ENCODE measurements around the gene PRKCQ.

The PRKCQ gene

DNA sequence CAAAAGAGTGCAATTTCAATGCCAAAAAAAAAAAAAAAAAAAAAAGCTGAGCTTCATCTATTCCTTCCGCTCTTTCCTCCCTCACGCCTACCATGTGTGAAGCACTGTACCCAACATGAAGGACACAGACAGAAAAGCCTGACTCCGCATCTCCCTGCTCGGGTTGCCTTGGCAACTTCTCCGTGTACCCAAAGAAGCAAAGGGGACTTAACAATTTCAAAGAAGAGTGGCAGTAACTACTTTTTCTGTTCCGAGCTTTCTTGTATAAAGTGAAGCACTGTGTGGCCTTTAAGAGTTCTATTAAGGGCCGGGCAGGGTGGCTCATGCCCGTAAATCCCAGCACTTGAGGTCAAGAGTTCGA lies 177.7 kb downstream of the PRKCQ start:
- Histone ChIP-seq H3K27ac (ENCODE audit: poor library complexity, severe bottlenecking) (no peak overlapping the region), H3K27me3 (ENCODE audit: insufficient read depth, poor library complexity, severe bottlenecking) (no peaks in the 10 kb centered on the region), H3K36me3 (ENCODE audit: low read depth) (no peaks in the 10 kb centered on the region), H3K4me3 (ENCODE audit: severe bottlenecking) (no peak overlapping the region), H3K4me1 (ENCODE audit: insufficient read depth, poor library complexity, severe bottlenecking) (peaks cover 1% of the 10 kb centered on the region), H3K9me3 (ENCODE audit: severe bottlenecking) (no peaks in the 10 kb centered on the region)
- ATAC-seq (ENCODE audit: low read depth) (no peak), DNase-seq (ENCODE audit: low spot score) (no peak)
- no peak for TF ChIP-seq CTCF (IDR thresholded peaks at IDR 0.05; ENCODE audit: poor library complexity, severe bottlenecking)

DNA sequence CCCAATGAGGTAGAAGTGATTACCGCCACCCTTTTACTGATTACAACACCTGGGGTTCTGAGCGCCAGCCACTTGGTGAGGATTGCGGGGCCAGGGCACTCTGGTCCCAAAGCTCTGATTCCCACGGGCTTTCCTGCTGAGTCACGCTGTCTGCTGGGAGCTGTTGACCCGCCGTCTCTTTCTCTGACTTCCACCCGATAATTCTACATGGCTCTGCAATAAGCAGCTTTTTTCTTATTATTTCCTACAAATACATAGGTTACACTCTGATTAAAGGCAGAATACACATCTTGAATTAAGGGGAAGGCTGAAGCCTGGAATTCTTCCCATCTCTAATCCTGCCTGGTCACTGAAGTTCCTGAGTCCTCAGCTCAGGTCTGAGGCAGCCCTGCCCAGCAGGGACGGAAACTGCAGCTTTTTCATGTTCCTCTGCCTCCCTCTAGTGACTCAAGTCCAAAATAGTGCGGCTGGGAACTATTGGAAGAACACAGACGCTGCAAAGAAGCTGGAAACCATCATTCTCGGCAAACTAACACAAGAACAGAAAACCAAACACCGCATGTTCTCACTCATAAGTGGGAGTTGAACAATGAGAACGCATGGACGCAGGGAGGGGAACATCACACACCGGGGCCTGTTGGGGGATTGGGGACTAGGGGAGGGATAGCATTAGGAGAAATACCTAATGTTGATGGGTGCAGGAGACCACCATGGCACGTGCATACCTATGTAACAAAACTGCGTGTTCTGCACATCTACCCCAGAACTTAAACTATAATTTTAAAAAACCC lies 178.3 kb downstream of the PRKCQ start:
- peak; percentile 85 for TF ChIP-seq CTCF (IDR thresholded peaks at IDR 0.05; ENCODE audit: poor library complexity, severe bottlenecking)
- peaks cover 6% of the 10 kb centered on the region for H3K4me1 ChIP-seq (ENCODE audit: insufficient read depth, poor library complexity, severe bottlenecking)
- peak; percentile 93 for ATAC-seq (ENCODE audit: low read depth)

DNA sequence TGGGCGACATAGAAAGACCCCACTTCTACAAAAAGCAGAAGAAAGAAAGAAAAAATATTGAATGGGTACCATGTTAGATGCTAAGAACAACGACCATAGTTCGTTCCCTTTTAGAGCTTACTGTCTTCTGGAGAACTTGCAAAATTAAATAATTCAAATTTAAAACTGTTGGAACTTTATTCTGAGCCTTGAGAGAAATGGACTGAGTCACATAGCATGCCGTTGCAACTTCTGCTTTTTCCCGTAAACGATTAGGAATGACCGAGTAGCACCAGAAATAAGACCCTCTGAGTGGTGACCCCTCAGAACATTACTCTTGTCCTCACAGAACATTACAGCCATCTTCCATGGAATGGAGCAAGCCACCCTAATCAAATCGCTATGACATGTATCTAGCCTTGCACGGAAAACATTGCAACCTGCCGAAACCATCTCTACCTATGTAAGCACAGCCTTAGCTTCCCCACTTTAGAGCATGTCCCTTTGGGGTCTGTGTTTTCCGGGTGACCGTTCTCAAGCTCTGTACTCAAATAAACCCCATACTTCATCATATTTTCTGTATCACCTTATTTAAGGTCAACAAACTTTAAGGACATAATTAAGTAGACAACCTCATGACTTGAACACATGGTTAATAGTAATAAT lies 179.1 kb downstream of the PRKCQ start:
- no peak for DNase-seq (ENCODE audit: low spot score)
- Histone ChIP-seq H3K27ac (ENCODE audit: poor library complexity, severe bottlenecking) (no peak overlapping the region), H3K9me3 (ENCODE audit: severe bottlenecking) (no peaks in the 10 kb centered on the region), H3K4me3 (ENCODE audit: severe bottlenecking) (no peak overlapping the region), H3K27me3 (ENCODE audit: insufficient read depth, poor library complexity, severe bottlenecking) (no peaks in the 10 kb centered on the region), H3K36me3 (ENCODE audit: low read depth) (no peaks in the 10 kb centered on the region), H3K4me1 (ENCODE audit: insufficient read depth, poor library complexity, severe bottlenecking) (peaks cover 6% of the 10 kb centered on the region)
- ATAC-seq (ENCODE audit: low read depth) = no peak
- no peak for TF ChIP-seq CTCF (IDR thresholded peaks at IDR 0.05; ENCODE audit: poor library complexity, severe bottlenecking)

More for the DNA sequence above, 178.3 kb downstream of the PRKCQ start:
- H3K4me3 ChIP-seq (ENCODE audit: severe bottlenecking) = peak overlapping the region; percentile 29
- H3K27me3 ChIP-seq (ENCODE audit: insufficient read depth, poor library complexity, severe bottlenecking) = no peaks in the 10 kb centered on the region
- no peak overlapping the region for H3K27ac ChIP-seq (ENCODE audit: poor library complexity, severe bottlenecking)
- no peak for DNase-seq (ENCODE audit: low spot score)
- no peaks in the 10 kb centered on the region for H3K9me3 ChIP-seq (ENCODE audit: severe bottlenecking)
- no peaks in the 10 kb centered on the region for H3K36me3 ChIP-seq (ENCODE audit: low read depth)

DNA sequence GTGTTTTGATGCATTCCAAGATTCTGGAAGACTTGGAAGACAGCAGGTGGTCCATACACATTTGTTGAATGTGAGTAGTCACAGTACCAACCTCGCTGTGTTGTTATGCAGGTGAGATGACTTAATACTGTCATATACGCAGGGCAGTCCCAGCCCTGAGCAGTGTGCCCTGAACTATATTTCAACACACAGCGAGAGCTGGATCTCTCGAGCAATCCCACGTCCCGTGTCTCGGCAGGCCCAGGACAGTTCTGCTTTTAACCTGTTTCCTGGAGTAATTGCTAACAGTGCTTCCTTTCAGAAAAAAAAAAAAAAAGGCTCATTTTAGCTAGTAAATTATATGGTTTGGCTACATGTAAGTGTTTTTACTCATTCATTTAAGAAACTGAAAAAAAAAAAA lies 179.7 kb downstream of the PRKCQ start:
- no peaks in the 10 kb centered on the region for H3K9me3 ChIP-seq (ENCODE audit: severe bottlenecking)
- H3K4me1 ChIP-seq (ENCODE audit: insufficient read depth, poor library complexity, severe bottlenecking) = peaks cover 6% of the 10 kb centered on the region
- TF ChIP-seq CTCF (IDR thresholded peaks at IDR 0.05; ENCODE audit: poor library complexity, severe bottlenecking) = no peak
- H3K36me3 ChIP-seq (ENCODE audit: low read depth) = no peaks in the 10 kb centered on the region
- ATAC-seq (ENCODE audit: low read depth) (no peak), DNase-seq (ENCODE audit: low spot score) (no peak)
- no peaks in the 10 kb centered on the region for H3K27me3 ChIP-seq (ENCODE audit: insufficient read depth, poor library complexity, severe bottlenecking)
- H3K4me3 ChIP-seq (ENCODE audit: severe bottlenecking) = no peak overlapping the region
- no peak overlapping the region for H3K27ac ChIP-seq (ENCODE audit: poor library complexity, severe bottlenecking)

DNA sequence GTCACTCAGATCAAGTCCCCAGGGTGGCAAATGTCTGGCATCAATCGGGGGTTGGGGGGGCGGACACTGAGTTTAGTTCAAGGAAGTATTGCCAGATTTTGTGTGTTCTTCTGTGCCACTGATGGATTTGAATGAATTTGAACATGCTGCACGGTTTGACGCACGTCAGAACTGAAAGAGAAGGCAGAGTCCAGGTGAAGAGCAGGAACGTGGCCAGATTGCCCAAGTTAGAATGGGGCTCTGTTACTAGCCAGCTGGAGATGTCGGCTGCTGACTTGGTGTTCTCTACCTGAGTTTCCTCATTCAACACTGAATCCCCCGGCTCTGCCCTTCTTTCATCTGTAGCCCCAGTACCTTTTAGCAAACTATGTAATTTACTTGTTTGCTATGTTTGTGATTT lies 180.2 kb downstream of the PRKCQ start:
- ATAC-seq (ENCODE audit: low read depth) = no peak
- Histone ChIP-seq H3K9me3 (ENCODE audit: severe bottlenecking) (no peaks in the 10 kb centered on the region), H3K4me3 (ENCODE audit: severe bottlenecking) (no peak overlapping the region), H3K4me1 (ENCODE audit: insufficient read depth, poor library complexity, severe bottlenecking) (peaks cover 6% of the 10 kb centered on the region), H3K27ac (ENCODE audit: poor library complexity, severe bottlenecking) (no peak overlapping the region), H3K27me3 (ENCODE audit: insufficient read depth, poor library complexity, severe bottlenecking) (no peaks in the 10 kb centered on the region), H3K36me3 (ENCODE audit: low read depth) (no peaks in the 10 kb centered on the region)
- DNase-seq (ENCODE audit: low spot score) = no peak
- no peak for TF ChIP-seq CTCF (IDR thresholded peaks at IDR 0.05; ENCODE audit: poor library complexity, severe bottlenecking)
